OCI-LY7 (cell line): Measurements from ENCODE around the gene PDCL2. TPM values are rescaled to one million over a fixed set of nuclear protein-coding genes. Genes with fewer than 3 reads are reported as not detected.

Experiments used
- BruUV-seq: library from RNA; stranded (reverse); fragments of 400-500 nt; replicated peaks from 2 replicates; lab custom pipeline; 2021; lab: Mats Ljungman, UMichigan
- CTCF ChIA-PET: fragments of 300-600 bp; sonication (Branson Sonifier 250); formaldehyde crosslinking; loops from one replicate; lab custom pipeline; 2022; ENCODE audit warnings: antibody characterized with exemption; ENCODE audit not compliant: unreplicated experiment; lab: Charles Lee
- POLR2A ChIA-PET: fragments of 300-600 bp; sonication (Branson Sonifier 250); formaldehyde crosslinking; loops from one replicate; lab custom pipeline; 2022; ENCODE audit warnings: antibody characterized with exemption; lab: Charles Lee
- DNase-seq: peaks from one replicate; pipeline ENCODE4 v3.0.0-alpha.2; 2015; ENCODE audit warnings: low spot score
- H2AFZ ChIP-seq: fragments of 200-600 bp; sonication (generic), shearing (Covaris generic); 2 replicates; pipeline ENCODE4 v1.6.1; 2014; ENCODE audit warnings: mild to moderate bottlenecking, antibody characterized with exemption, low read length, moderate library complexity
- H3K27ac ChIP-seq: fragments of 200-600 bp; sonication (generic); 2 replicates; pipeline ENCODE4 v1.5.1; 2014; ENCODE audit warnings: mixed run types, low read depth, mild to moderate bottlenecking, moderate library complexity, low read length, inconsistent platforms; ENCODE audit not compliant: poor library complexity, severe bottlenecking
- H3K36me3 ChIP-seq: fragments of 200-600 bp; sonication (generic); 2 replicates; pipeline ENCODE4 v1.6.1; 2014; ENCODE audit warnings: mild to moderate bottlenecking, antibody characterized with exemption, low read length, moderate library complexity, mixed read lengths; ENCODE audit not compliant: insufficient read depth
- H3K4me1 ChIP-seq: fragments of 200-600 bp; sonication (generic); 2 replicates; pipeline ENCODE4 v1.5.1; 2014; ENCODE audit warnings: mild to moderate bottlenecking, low read length; ENCODE audit not compliant: insufficient read depth, poor library complexity, severe bottlenecking
- H3K4me2 ChIP-seq: fragments of 200-600 bp; sonication (generic); 2 replicates; pipeline ENCODE4 v1.6.1; 2014; ENCODE audit warnings: mild to moderate bottlenecking, low read length
- H3K4me3 ChIP-seq: fragments of 200-600 bp; sonication (generic); 2 replicates; pipeline ENCODE4 v1.5.1; 2014; ENCODE audit warnings: mild to moderate bottlenecking, low read depth, low read length; ENCODE audit not compliant: poor library complexity, severe bottlenecking
- H3K79me2 ChIP-seq: fragments of 200-600 bp; sonication (generic); 2 replicates; pipeline ENCODE4 v1.6.1; 2016; ENCODE audit warnings: low read depth, mild to moderate bottlenecking, low read length, moderate library complexity, mixed read lengths; ENCODE audit not compliant: insufficient read depth
- H3K9me2 ChIP-seq: fragments of 200-600 bp; sonication (generic); 2 replicates; pipeline ENCODE4 v1.6.1; 2016; ENCODE audit warnings: mild to moderate bottlenecking, low read length, mixed read lengths; ENCODE audit not compliant: insufficient read depth
- H3K9me3 ChIP-seq: fragments of 200-600 bp; sonication (generic); 2 replicates; pipeline ENCODE4 v1.6.1; 2014; ENCODE audit warnings: mild to moderate bottlenecking, mixed run types, low read length, mixed read lengths
- H4K20me1 ChIP-seq: fragments of 200-600 bp; sonication (generic); 2 replicates; pipeline ENCODE4 v1.6.1; 2014; ENCODE audit warnings: mild to moderate bottlenecking, antibody characterized with exemption, low read length, moderate library complexity, mixed read lengths; ENCODE audit not compliant: insufficient read depth
- CTCF ChIP-seq: fragments of 200-600 bp; sonication (generic); conservative IDR thresholded peaks from 2 replicates; pipeline ENCODE4 v1.5.1; 2014; ENCODE audit warnings: mild to moderate bottlenecking, antibody characterized with exemption, low read length, moderate library complexity, mixed read lengths
- EZH2phosphoT487 ChIP-seq: fragments of 200-600 bp; sonication (generic); IDR thresholded peaks from 2 replicates; pipeline ENCODE4 v1.6.1; 2018; ENCODE audit warnings: low read depth, borderline replicate concordance, mild to moderate bottlenecking, mixed run types, antibody characterized with exemption, low read length, moderate library complexity, mixed read lengths
- intact Hi-C: fragments of 100-400 bp; cut with micrococcal nuclease; formaldehyde crosslinking; loops from one replicate; pipeline ENCODE4 v1.10.0; 2022; ENCODE audit not compliant: unreplicated experiment
- total RNA-seq, 2 experiments: library from RNA; depleted of rRNA in 1 of 2; stranded (reverse); fragments of >200 nt in 1 of 2; shearing (Covaris generic) in 1 of 2; gene quantifications; 2 replicates each; pipeline ENCODE4 v1.2.3, GENCODE V29; 2014 to 2022

PDCL2 gene
- total RNA-seq, 2 experiments from 2014 or later: not detected

GRCh38 chr4:55610381-55610780 lies 18.3 kb upstream of the PDCL2 start:
- Histone ChIP-seq H3K79me2 (no peaks in the 10 kb centered on the region), H3K9me3 (no peaks in the 10 kb centered on the region), H3K4me2 (no peak overlapping the region), H3K4me3 (no peak overlapping the region), H3K36me3 (no peaks in the 10 kb centered on the region), H3K9me2 (no peaks in the 10 kb centered on the region), H3K4me1 (no peaks in the 10 kb centered on the region), H4K20me1 (no peaks in the 10 kb centered on the region), H2AFZ (no peak overlapping the region), H3K27ac (no peak overlapping the region)
- CTCF ChIA-PET: no interaction called here
- no TSS peak for BruUV-seq
- no peak for DNase-seq
- POLR2A ChIA-PET: interaction anchor here (0.5 to 0.7 kb wide), 2 partner anchors 19 to 62 kb away, joined by 4 read pairs; no protein-coding TSS in a partner anchor
- intact Hi-C loops: no loop called here
- TF ChIP-seq CTCF: no peak
- no peak for TF ChIP-seq EZH2phosphoT487

GRCh38 chr4:55609393-55609866 lies 17.4 kb upstream of the PDCL2 start:
- H3K79me2 ChIP-seq: no peaks in the 10 kb centered on the region
- no peaks in the 10 kb centered on the region for H3K36me3 ChIP-seq
- no peak overlapping the region for H3K27ac ChIP-seq
- no peaks in the 10 kb centered on the region for H3K4me1 ChIP-seq
- BruUV-seq: no TSS peak
- ChIA-PET POLR2A (interaction anchor here (0.7 to 0.8 kb wide), 2 partner anchors 19 to 199 kb away, joined by 4 to 6 read pairs; no protein-coding TSS in a partner anchor), CTCF (no interaction called here)
- no peak overlapping the region for H2AFZ ChIP-seq
- no peaks in the 10 kb centered on the region for H4K20me1 ChIP-seq
- H3K9me2 ChIP-seq: no peaks in the 10 kb centered on the region
- H3K9me3 ChIP-seq: no peaks in the 10 kb centered on the region
- no peak for DNase-seq
- TF ChIP-seq EZH2phosphoT487 (no peak), CTCF (no peak)
- intact Hi-C loops: no loop called here
- H3K4me2 ChIP-seq: no peak overlapping the region
- H3K4me3 ChIP-seq: no peak overlapping the region

GRCh38 chr4:55608591-55608990 lies 16.5 kb upstream of the PDCL2 start:
- Histone ChIP-seq H3K4me1 (no peaks in the 10 kb centered on the region), H3K9me3 (no peaks in the 10 kb centered on the region), H3K79me2 (no peaks in the 10 kb centered on the region), H3K4me3 (no peak overlapping the region), H4K20me1 (no peaks in the 10 kb centered on the region), H3K4me2 (no peak overlapping the region), H3K27ac (no peak overlapping the region), H3K36me3 (no peaks in the 10 kb centered on the region), H3K9me2 (no peaks in the 10 kb centered on the region), H2AFZ (no peak overlapping the region)
- intact Hi-C loops: no loop called here
- TF ChIP-seq EZH2phosphoT487 (no peak), CTCF (no peak)
- no TSS peak for BruUV-seq
- DNase-seq: no peak
- ChIA-PET POLR2A (interaction anchor here (0.5 to 0.8 kb wide), 3 partner anchors 144 to 1431 kb away, joined by 3 to 6 read pairs (median 3); no protein-coding TSS in a partner anchor), CTCF (no interaction called here)
